GM12801 (cell line): ENCODE results near the gene GALNT9.

ENCODE experiments used
- TF ChIP-seq, protein P1 (sequence below): IDR thresholded peaks from one replicate; pipeline ENCODE4 v1.5.1; 2011; ENCODE audit warnings: control low read depth; ENCODE audit not compliant: insufficient read length; ENCODE audit errors: extremely low read depth

The GALNT9 gene

DNA sequence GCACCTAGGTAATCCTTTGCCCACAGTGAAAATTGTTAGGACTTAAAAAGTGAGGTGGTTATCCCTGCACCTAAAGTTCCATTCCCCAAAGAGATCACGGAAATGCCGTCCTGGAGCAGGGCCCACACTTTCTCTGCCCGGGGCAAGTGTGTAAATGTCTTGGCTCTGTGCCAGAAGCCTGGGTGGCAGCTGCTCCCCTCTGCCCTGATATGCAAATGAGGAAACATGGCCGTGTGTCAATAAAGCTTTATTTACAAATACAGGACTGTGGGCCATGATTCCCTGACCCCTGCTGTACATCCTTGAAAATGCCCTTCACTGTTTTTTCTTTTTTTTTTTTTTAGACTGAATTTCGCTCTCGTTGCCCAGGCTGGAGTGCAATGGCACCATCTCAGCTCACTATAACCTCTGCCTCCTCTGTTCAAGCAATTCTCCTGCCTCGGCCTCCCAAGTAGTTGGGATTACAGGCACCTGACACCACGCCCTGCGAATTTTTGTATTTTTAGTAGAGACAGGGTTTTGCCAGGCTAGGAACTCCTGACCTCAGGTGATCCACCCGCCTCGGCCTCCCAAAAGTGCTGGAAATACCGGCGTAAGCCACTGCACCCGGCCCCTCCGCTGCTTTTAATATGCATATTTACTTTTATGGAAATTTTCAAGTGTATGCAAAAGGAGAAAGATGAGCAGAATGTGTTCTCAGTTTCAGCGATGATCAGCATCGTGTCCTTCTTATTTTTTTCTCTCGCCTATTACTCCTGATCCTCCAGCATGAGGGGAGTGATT, 75.5 kb downstream of the GALNT9 start:
- TF ChIP-seq, protein P1, sequence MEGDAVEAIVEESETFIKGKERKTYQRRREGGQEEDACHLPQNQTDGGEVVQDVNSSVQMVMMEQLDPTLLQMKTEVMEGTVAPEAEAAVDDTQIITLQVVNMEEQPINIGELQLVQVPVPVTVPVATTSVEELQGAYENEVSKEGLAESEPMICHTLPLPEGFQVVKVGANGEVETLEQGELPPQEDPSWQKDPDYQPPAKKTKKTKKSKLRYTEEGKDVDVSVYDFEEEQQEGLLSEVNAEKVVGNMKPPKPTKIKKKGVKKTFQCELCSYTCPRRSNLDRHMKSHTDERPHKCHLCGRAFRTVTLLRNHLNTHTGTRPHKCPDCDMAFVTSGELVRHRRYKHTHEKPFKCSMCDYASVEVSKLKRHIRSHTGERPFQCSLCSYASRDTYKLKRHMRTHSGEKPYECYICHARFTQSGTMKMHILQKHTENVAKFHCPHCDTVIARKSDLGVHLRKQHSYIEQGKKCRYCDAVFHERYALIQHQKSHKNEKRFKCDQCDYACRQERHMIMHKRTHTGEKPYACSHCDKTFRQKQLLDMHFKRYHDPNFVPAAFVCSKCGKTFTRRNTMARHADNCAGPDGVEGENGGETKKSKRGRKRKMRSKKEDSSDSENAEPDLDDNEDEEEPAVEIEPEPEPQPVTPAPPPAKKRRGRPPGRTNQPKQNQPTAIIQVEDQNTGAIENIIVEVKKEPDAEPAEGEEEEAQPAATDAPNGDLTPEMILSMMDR: no peak

DNA sequence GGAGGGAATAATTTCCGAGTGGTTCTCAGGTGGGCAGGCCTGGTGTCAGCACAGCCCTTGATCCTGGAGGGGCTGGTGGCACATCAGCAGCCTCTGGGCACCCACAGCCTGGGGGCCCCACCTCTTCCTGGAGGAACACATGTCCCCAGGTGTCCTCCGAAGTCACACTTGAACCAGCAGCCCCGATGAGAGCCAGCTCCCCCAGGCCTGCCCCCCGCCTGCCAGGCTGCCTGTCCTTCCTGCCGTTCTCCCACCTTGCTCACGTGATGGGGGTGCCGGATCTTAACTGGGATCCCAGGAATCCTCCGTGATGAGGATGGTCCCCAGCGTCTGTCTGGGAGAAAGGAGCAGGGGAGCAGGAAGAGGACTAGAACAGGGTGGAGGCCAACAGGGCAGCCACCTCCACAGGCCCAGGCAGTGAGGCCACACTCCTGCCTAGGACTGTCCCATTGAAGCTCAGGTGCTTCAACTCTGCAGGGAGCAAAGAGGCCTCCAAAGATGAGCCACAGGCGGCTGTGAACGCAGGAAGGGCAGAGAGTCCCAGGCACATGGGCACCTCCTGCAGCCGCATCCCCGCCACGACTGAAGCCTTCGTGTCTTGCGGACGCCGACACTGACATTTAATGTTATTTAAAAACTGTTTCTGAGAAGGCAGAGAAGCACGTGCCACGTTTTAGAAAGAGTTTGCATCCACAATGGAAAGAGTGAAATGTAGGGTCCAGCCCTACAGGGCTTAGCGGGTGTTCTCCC, 77.5 kb downstream of the GALNT9 start:
- TF ChIP-seq, protein P1: no peak

DNA sequence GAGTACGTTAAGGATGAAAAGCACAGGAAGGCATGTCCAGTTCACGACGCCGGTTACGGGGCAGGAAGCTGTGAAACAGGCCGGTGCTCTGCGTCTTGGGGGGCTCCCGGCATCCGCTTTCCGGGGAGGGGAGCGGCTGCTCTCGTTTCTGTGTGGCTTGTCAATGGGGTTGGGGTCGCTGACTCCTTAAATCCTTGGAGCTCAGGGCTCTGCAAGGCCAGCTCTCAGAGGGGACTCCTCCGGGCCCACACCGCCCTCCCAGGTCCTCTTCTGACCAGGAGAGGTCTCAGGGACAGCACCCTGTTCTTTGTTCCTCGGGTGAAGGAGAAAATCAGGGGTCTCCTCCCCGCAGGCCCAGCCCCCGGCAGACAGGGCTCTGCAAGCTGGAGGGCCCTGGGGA, 78.1 kb downstream of the GALNT9 start:
- TF ChIP-seq, protein P1: no peak

DNA sequence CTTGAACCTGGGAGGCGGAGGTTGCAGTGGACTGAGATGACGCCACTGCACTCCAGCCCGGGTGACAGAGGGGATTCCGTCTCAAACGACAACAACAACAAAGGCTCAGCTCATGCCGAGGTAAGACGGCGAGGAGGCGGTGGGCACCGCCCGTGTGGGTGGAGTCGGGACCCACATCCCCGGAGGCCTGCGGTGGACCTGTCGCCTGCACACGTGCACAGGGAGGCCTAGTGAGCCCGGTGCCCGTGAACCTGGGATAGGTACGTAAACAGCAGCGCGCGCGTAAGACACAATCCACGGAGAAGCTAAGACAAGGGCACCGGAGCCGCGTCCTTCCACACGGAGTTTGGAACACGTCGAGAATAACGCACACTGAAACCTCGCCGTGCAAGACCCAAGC, 78.7 kb downstream of the GALNT9 start:
- TF ChIP-seq, protein P1: no peak

DNA sequence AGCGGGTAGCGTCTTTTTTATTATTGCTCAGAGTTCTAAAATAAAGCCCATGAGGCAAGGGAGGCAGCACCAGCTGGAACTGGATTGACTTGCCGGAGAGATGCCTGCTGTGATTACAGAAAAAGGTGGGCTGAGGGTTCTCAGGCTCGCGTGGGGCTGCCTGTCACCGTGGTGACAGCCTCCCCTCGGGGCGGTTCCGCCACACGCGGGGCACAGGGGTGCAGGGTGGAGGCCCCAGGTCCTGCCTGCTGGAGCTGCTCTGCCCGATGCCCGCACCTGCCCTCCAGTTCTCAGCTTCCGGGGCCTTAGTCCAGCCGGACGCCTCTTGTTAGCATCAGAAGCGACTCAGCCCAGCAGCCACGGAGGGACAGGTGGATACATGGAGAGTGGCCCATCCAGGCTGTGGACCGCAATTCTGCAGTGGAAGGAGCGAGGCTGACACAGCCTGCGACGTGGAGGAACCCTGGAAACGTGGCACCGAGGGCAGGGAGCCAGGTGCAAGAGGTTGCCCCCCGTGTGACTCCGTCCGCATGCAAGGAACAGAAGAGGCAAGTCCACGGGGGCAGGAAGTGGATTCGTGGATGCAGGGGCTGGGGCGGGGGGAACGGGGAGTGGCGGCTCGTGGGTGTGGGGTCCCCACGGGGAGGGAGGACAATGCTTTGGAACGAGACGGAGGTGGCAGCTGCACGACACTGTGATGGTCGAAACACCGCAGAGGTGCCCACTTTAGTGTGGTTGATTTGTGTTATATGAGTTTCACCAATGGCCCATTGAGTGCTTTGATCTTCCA, 79.5 kb downstream of the GALNT9 start:
- TF ChIP-seq, protein P1: no peak

DNA sequence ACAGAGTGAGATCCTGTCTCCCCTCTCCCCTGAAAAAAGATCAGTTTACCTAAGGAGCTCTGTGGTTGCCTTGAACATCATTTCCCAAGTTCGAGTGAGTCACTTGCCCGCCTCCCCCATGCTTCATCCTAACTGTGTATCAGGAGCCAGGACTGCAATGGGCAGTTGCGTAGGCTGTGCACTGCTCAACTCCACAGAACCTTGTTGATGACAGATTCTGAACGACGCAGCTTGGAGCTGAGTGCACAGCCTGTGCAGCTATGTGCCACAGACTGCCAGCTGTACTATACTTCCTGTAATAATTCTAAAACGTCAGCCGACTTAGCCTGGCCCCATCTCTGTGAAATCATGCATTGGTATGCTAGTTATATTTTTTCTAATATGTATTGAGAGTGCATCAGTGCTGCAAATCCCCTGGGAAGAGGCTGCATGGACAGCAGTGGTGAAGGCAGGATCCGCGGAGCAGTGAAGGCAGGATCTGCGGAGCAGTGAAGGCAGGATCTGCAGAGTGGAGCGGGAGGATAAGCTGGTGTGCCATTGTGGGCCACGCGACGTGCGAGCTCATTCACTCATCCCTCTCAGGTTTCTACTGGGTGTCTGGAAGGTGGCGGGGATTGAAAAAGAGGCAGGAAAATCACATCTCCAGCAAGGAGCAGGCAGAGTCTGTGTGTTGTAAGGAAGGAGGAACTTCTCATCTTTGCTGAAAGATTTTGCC, 80.8 kb downstream of the GALNT9 start:
- TF ChIP-seq, protein P1: no peak
